Cardiac septum (tissue), 1 donor: ENCODE data around the gene UMODL1. TPM values are rescaled to one million over a fixed set of nuclear protein-coding genes. Genes with fewer than 3 reads are reported as not detected.
"Not testable (repeated sequence)": the region's sequence is repeated elsewhere in the genome, so short reads cannot be mapped to it uniquely, and the experiment has no call there.

Source experiments
- DNase-seq: peaks from one replicate; pipeline ENCODE4 v3.0.0-alpha.2; 2020; ENCODE audit warnings: low spot score
- intact Hi-C: fragments of 100-400 bp; cut with DNase I; formaldehyde crosslinking; loops from one replicate; pipeline ENCODE4 v1.14.0; 2022
- total RNA-seq: library from RNA; stranded (reverse); fragmentation: NEBNext Ultra II Directional; extraction: Animal tissue kit (Norgen Biotek cat#: 25700); gene quantifications from one replicate; pipeline ENCODE4 v1.2.1, GENCODE V29; 2021
- donor health status: DM: no; HTN: no; CAD: no.

Gene UMODL1
- total RNA-seq, 1 donor from 2014 or later, result not detected

DNA sequence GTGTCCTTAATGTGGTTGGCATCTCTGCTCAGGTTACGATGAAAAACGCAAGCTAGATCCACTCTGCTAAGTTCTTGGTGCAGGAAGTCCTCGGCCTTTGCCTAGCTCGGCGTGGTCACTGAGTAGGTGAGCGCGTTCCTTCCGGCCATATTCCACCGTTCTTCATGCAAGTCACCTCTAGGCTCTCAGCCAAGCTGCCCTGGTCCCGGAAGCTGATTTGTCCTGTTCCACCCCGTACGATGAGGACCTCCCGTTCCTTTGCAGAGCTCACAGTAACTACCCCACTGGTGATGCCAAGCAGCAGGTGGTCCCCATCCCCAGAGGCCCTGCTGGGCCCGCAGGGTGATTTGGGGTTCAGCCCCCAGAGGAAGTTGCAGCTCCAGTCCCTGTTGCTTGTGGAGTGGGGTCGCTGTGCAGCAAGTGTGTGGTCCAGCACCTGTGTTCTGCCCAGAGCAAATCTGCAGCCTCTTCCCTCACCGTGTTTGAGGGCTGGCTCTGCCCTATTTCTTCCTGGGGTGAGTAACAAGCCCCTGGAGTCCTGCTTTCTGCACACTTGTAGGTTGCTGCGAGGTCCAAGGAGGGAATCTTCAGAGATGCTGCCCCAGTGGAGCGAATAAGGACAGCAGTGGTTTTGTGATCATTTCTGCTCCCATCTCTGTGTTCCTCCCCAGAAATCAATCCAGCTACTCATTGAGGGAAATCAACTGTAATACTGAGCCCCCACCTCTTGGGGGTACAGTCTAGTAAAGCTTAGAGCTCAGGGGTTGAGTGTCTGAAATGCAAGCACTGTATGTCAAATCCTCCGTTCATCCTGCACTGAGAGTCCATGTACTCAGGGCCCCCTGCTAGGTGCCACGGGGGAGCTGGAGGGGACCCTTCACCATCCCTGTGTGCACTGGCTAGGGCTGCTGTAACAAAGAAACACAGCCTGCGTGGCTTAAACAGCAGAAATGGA, 2.3 kb downstream of the UMODL1 start:
- intact Hi-C loops, result no loop called here
- DNase-seq, result no peak

GRCh38 chr21:42075686-42076471, 4.8 kb downstream of the UMODL1 start:
- intact Hi-C loops, result no loop called here
- DNase-seq, result no peak

DNA sequence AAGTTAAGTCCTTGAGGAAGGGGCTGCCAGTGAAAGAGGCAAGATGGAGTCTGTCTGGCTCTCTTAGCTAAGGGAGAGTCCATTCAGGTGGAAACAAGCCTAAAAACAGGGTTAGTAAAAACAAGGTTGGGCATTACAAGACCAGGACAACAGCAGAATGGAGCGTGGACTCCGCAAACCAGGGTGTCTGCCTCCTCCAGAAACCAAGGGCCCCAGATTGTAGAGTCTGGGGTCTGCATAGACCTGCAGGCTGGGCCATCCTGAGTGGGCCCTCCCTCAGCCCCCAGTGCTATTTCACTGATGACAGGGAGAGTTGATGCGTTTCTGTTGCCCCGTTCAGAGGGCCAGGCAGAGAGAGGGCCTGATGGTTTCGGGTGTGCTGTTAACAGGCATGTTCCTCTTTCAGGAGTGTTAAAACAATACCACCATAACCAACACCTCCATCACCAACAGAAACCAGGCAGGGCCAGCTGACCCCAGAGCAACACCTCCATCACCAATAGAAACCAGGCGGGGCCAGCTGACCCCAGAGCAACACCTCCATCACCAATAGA, 6.6 kb downstream of the UMODL1 start:
- DNase-seq, intact Hi-C loops: not testable (repeated sequence)

DNA sequence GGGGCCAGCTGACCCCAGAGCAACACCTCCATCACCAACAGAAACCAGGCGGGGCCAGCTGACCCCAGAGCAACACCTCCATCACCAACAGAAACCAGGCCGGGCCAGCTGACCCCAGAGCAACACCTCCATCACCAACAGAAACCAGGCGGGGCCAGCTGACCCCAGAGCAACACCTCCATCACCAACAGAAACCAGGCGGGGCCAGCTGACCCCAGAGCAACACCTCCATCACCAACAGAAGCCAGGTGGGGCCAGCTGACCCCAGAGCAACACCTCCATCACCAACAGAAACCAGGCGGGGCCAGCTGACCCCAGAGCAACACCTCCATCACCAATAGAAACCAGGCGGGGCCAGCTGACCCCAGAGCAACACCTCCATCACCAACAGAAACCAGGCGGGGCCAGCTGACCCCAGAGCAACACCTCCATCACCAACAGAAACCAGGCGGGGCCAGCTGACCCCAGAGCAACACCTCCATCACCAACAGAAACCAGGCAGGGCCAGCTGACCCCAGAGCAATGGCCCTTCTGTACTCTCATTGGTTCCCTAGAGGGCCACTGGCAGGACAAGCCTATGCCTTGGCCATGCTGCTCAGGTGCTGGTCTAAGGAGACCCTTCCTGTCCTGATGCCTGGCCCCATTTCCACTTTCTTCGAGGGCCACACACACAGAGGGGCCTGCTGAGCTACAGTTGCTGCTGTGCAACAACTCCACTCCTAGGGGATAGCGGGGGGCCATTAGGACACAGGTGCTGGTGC, 7.3 kb downstream of the UMODL1 start:
- DNase-seq, intact Hi-C loops: not testable (repeated sequence)

DNA sequence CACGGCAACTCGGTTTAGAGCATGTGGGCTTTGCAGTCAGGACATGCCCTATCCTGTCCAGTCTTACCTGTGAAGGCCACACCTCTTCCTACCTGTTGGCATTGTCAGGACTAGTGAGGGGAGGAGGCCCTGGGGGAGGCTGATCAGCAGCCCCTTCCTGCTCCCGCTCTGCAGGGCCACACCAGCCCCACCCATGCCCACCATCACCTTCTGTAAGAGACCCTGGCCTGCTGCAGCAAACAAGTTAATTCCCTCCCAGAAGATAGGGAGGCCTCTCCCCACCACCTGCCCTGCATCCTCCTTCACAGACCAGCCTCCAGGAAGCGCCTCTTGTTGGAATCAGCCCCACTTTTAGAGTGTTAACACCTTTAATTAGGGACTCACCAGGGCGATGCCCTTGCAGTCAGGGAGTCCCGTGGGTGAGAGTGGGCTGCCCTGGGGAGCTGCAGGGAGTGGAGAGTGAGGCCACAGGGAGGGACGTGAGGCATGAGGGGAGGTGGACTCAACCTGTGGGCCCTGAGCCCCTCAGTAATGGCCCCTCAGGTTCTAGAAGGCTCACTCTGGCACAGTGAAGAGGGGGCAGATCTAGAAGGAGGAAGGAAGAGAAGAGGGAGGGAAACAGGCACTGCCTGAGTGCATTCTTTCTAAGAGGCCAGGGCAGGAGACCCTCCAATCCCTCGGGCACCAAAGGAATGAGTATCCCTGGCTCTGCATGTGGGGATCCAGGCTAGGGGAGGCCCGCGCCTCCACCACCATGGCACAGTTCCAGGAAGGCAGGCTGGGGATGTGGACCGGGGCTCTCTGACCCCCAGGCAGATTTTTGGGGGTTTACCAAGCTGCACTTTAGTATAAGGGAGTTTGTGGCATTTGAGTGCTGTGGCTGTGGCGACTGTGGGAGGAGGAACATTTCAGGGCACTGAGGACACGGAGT, 8.2 kb downstream of the UMODL1 start:
- intact Hi-C loops, result no loop called here
- no peak for DNase-seq

GRCh38 chr21:42079939-42080787, 9.0 kb downstream of the UMODL1 start:
- no peak for DNase-seq
- intact Hi-C loops, result no loop called here

DNA sequence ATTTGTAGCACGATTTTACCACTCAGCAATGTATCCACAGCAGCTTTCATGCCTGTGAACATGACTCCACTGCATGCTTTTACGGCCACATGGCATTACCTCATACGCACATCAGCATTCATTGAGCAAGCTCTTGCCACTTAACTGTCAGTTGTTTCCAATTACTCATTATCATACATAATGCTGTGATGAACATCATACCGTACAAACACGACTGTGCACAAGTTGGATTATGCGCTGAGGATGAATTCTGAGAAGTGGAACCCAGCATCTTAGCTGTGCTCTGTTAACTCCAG, 9.6 kb downstream of the UMODL1 start:
- intact Hi-C loops, result no loop called here
- DNase-seq, result no peak

- DNase-seq, result no peak
These were observed 10.0 kb downstream of the UMODL1 start for GRCh38 chr21:42081138-42081537.

GRCh38 chr21:42081931-42082381, 10.8 kb downstream of the UMODL1 start:
- intact Hi-C loops, result no loop called here
- DNase-seq, result no peak

More at GRCh38 chr21:42081138-42081537, 10.0 kb downstream of the UMODL1 start:
- intact Hi-C loops, result no loop called here

DNA sequence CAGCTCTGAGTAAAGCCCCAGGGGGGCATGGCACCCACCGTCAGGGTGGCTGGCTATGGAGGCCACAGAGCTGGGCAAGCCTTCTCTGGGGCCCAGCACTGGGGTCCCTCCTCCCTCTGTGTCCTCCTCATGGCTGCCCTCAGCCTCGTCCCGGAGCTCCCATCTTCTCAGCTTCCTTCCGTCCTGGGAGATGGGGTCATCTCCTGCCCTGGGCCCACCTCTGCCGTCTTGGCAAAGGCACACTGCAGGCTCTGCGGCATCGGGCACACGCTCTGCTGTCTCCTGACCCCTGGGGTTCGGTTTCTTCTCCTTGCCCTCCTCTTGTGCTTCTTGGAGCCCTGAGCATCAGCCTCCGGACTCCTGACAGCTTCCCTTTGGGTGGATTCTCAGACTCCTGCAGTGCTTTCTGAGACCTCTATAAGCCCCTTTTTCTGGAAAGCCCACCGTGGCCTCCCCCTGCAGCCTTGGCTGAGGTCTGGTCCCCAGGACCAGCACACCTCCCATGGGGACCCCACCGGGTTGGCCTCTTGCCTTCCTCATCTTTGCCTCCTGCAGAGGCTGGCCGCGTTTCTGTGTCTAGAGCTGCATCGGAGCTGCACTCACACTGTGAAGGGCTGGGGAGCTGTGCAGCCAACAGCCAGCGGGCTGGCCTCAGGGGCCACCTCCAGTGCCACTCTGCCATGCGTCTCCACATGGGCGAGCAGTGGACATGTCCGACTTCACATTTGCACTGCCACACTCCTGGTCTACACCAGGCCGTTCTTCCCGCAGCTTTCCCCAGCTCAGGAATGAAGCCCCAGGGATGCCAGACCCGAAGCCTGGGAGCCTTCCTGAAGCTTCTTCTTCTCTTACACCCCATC, 11.6 kb downstream of the UMODL1 start:
- intact Hi-C loops, result no loop called here
- DNase-seq, result no peak

- DNase-seq, result no peak
- intact Hi-C loops, result no loop called here
These were observed 12.2 kb downstream of the UMODL1 start for GRCh38 chr21:42083361-42083690.

GRCh38 chr21:42084079-42084478, 13.0 kb downstream of the UMODL1 start:
- intact Hi-C loops, result no loop called here
- no peak for DNase-seq

DNA sequence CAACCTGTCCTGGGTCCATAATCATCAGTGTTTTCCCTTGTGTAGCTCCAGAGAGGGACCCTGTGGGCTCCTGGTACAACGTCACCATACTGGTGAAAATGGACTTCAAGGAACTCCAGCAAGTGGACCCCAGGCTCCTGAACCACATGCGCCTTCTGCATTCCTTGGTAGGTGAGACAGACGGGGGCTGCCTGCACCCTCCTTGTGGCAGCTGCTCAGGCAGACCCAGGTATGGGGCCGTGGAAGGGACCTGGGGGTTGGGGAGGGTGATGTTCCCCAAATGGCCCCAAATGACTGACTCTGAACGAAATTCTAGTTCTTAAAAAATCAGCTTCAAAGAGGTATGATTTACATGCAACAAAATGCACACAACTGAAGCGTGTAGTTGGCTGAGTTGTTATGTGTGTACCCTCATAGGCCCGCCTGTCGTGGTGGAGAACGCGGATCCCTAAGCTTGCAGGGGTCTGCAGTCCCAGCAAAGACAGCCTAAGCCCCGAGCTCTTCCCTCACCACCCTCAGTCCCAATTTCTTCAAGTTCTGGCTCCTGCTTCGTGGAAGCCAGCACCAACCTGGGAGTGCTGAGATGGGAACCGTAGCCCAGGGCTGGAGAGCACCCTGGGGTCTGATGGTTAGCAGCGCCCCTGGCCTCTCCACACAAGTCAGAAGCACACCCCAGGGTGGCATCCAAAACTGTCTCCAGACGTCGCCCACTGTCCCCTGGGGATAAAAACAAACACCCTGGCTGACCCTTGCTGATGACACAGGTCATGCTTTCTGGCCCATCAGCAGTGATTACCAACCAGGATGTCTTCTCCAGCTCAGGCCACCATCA, 14.3 kb downstream of the UMODL1 start:
- intact Hi-C loops, result no loop called here
- no peak for DNase-seq

- no peak for DNase-seq
- intact Hi-C loops, result no loop called here
These were observed 15.9 kb downstream of the UMODL1 start for GRCh38 chr21:42086969-42087368.

- DNase-seq, result no peak
These were observed 17.0 kb downstream of the UMODL1 start for GRCh38 chr21:42088148-42088547.

GRCh38 chr21:42088658-42089057, 17.5 kb downstream of the UMODL1 start:
- intact Hi-C loops, result no loop called here

More at GRCh38 chr21:42088148-42088547, 17.0 kb downstream of the UMODL1 start:
- intact Hi-C loops, result no loop called here

More at GRCh38 chr21:42088658-42089057, 17.5 kb downstream of the UMODL1 start:
- no peak for DNase-seq
